Osteoblast (primary cell): ENCODE results near the gene PGAM2. TPM values are rescaled to one million over a fixed set of nuclear protein-coding genes. Genes with fewer than 3 reads are reported as not detected.
A peak's percentile ranks its signal among the peaks of the same experiment; 100 is the strongest.

Experiments used
- DNase-seq: peaks from one replicate; pipeline ENCODE4 v3.0.0; 2011; ENCODE audit warnings: low spot score, mixed read lengths; ENCODE audit not compliant: insufficient read length; ENCODE audit errors: missing footprints
- H2AFZ ChIP-seq: 2 replicates; pipeline ENCODE4 v1.6.0; 2011; ENCODE audit warnings: mild to moderate bottlenecking, low read length
- H3K27ac ChIP-seq: 2 replicates; pipeline ENCODE4 v1.5.1; 2011; ENCODE audit warnings: mild to moderate bottlenecking, low read depth, low read length, moderate library complexity
- H3K27me3 ChIP-seq: 2 replicates; pipeline ENCODE4 v1.6.0; 2012; ENCODE audit warnings: mild to moderate bottlenecking, control low read depth, inconsistent platforms, low read length, moderate library complexity; ENCODE audit not compliant: insufficient read depth
- H3K36me3 ChIP-seq: 2 replicates; pipeline ENCODE4 v1.5.1; 2011; ENCODE audit warnings: mild to moderate bottlenecking, low read length, control low read depth, moderate library complexity; ENCODE audit not compliant: insufficient read depth
- H3K4me1 ChIP-seq: 2 replicates; pipeline ENCODE4 v1.5.1; 2011; ENCODE audit warnings: mild to moderate bottlenecking, low read length, control low read depth, moderate library complexity; ENCODE audit not compliant: insufficient read depth
- H3K4me2 ChIP-seq: 2 replicates; pipeline ENCODE4 v1.6.0; 2011; ENCODE audit warnings: mild to moderate bottlenecking, low read length; ENCODE audit not compliant: insufficient read depth
- H3K4me3 ChIP-seq: fragments of 200-600 bp; sonication (generic); 3 replicates; pipeline ENCODE4 v1.5.1; 2012; ENCODE audit warnings: mild to moderate bottlenecking, low read length, inconsistent platforms; ENCODE audit not compliant: insufficient read depth
- H3K79me2 ChIP-seq: 2 replicates; pipeline ENCODE4 v1.6.0; 2012; ENCODE audit warnings: mild to moderate bottlenecking, low read length, control low read depth, inconsistent platforms; ENCODE audit not compliant: insufficient read depth
- H3K9me3 ChIP-seq: 2 replicates; pipeline ENCODE4 v1.5.1; 2011; ENCODE audit warnings: low read depth, low read length, control low read depth
- H4K20me1 ChIP-seq: 2 replicates; pipeline ENCODE4 v1.6.0; 2012; ENCODE audit warnings: mild to moderate bottlenecking, low read length, control low read depth; ENCODE audit not compliant: insufficient read depth
- CTCF ChIP-seq: IDR thresholded peaks from 2 replicates; pipeline ENCODE4 v1.5.1; 2011; ENCODE audit warnings: mild to moderate bottlenecking, low read depth, low read length, moderate library complexity; ENCODE audit errors: extremely low read depth
- total RNA-seq: library from RNA; depleted of rRNA; stranded (reverse); fragments of >200 nt; gene quantifications from 2 replicates; pipeline ENCODE4 v1.2.3, GENCODE V29; 2012

PGAM2 gene
- total RNA-seq, result 0.29 and 0.36 TPM in 2 replicates

- Histone ChIP-seq H3K27me3 (no peaks in the 10 kb centered on the region), H3K27ac (no peak within 1 kb of the TSS), H3K4me1 (peaks cover 8% of the 10 kb centered on the region), H3K79me2 (no peaks in the 10 kb centered on the region), H3K4me2 (peak within 1 kb of the TSS; percentile 23), H2AFZ (no peak within 1 kb of the TSS), H3K4me3 (peak within 1 kb of the TSS; percentile 7), H3K9me3 (no peaks in the 10 kb centered on the region), H3K36me3 (peaks cover 15% of the 10 kb centered on the region), H4K20me1 (peaks cover 22% of the 10 kb centered on the region)
- peak; percentile 84 for DNase-seq
- no peak for TF ChIP-seq CTCF
Observed at GRCh38 chr7:44065431-44066110, at the start of gene PGAM2. Gene PGAM2 (minus strand): TSS chr7:44065567. CDS start chr7:44065529, 38 bp downstream.

GRCh38 chr7:44114586-44115310 is 49.4 kb upstream of the PGAM2 start:
- Histone ChIP-seq H3K4me1 (no peaks in the 10 kb centered on the region), H3K4me2 (no peak overlapping the region), H3K27ac (no peak overlapping the region), H3K4me3 (no peak overlapping the region), H3K27me3 (no peaks in the 10 kb centered on the region), H2AFZ (no peak overlapping the region), H3K9me3 (no peaks in the 10 kb centered on the region), H3K36me3 (peaks cover 56% of the 10 kb centered on the region), H4K20me1 (peaks cover 24% of the 10 kb centered on the region), H3K79me2 (peaks cover 19% of the 10 kb centered on the region)
- DNase-seq, result peak; percentile 87
- TF ChIP-seq CTCF, result no peak

GRCh38 chr7:44113764-44114354 is 48.5 kb upstream of the PGAM2 start:
- no peak overlapping the region for H2AFZ ChIP-seq
- peak; percentile 50 for DNase-seq
- peaks cover 17% of the 10 kb centered on the region for H3K79me2 ChIP-seq
- H3K4me1 ChIP-seq, result no peaks in the 10 kb centered on the region
- H3K4me2 ChIP-seq, result no peak overlapping the region
- H4K20me1 ChIP-seq, result peaks cover 31% of the 10 kb centered on the region
- no peaks in the 10 kb centered on the region for H3K9me3 ChIP-seq
- H3K36me3 ChIP-seq, result peaks cover 59% of the 10 kb centered on the region
- no peaks in the 10 kb centered on the region for H3K27me3 ChIP-seq
- H3K4me3 ChIP-seq, result no peak overlapping the region
- no peak overlapping the region for H3K27ac ChIP-seq
- no peak for TF ChIP-seq CTCF
